ENCODE results near the gene CHRDL2.

The CHRDL2 gene

GRCh38 chr11:74777038-74777437, 45.8 kb upstream of the CHRDL2 start:
- TF ChIP-seq ZNF8 (CRISPR knock-in tag; IDR thresholded peaks at IDR 0.05) (no peak), ZFP3 (CRISPR knock-in tag; IDR thresholded peaks at IDR 0.05) (no peak), TOX (CRISPR knock-in tag; IDR thresholded peaks at IDR 0.05; ENCODE audit: borderline replicate concordance) (no peak), GLIS3 (CRISPR knock-in tag; IDR thresholded peaks at IDR 0.05) (no peak), ZNF70 (CRISPR knock-in tag; IDR thresholded peaks at IDR 0.05) (no peak), TCF4 (CRISPR knock-in tag; IDR thresholded peaks at IDR 0.05; ENCODE audit: borderline replicate concordance) (no peak), CREB5 (CRISPR knock-in tag; IDR thresholded peaks at IDR 0.05; ENCODE audit: low read depth) (no peak), PPARA (CRISPR knock-in tag; IDR thresholded peaks at IDR 0.05; ENCODE audit: borderline replicate concordance) (no peak), CSDC2 (CRISPR knock-in tag; IDR thresholded peaks at IDR 0.05) (no peak), TSHZ2 (CRISPR knock-in tag; IDR thresholded peaks at IDR 0.05) (no peak), BACH2 (CRISPR knock-in tag; IDR thresholded peaks at IDR 0.05; ENCODE audit: borderline replicate concordance) (no peak), OSR1 (CRISPR knock-in tag; IDR thresholded peaks at IDR 0.05) (no peak), RARB (CRISPR knock-in tag; IDR thresholded peaks at IDR 0.05) (no peak), ISL1 (CRISPR knock-in tag; IDR thresholded peaks at IDR 0.05) (no peak), ZC3H10 (CRISPR knock-in tag; IDR thresholded peaks at IDR 0.05) (no peak), PATZ1 (CRISPR knock-in tag; IDR thresholded peaks at IDR 0.05; ENCODE audit: borderline replicate concordance) (no peak), POU6F1 (CRISPR knock-in tag; IDR thresholded peaks at IDR 0.05; ENCODE audit: borderline replicate concordance, low read depth) (no peak)
- ATAC-seq: no peak

GRCh38 chr11:74776546-74776945, 45.3 kb upstream of the CHRDL2 start:
- TF ChIP-seq GLIS3 (CRISPR knock-in tag; IDR thresholded peaks at IDR 0.05): no peak
- TF ChIP-seq ZFP3 (CRISPR knock-in tag; IDR thresholded peaks at IDR 0.05): peak; percentile 64; the same call in 1 of the 2 replicates
- ATAC-seq: no peak

- ATAC-seq: no peak; the same call in 2 of the 3 replicates
- no peak for TF ChIP-seq SNAI2 (CRISPR knock-in tag; IDR thresholded peaks at IDR 0.05)
- TF ChIP-seq OSR1 (CRISPR knock-in tag; IDR thresholded peaks at IDR 0.05): no peak
Measured at GRCh38 chr11:74775762-74776161, 44.5 kb upstream of the CHRDL2 start.

GRCh38 chr11:74773476-74773875, 42.2 kb upstream of the CHRDL2 start:
- TF ChIP-seq ZFP3 (CRISPR knock-in tag; IDR thresholded peaks at IDR 0.05) (no peak), CSRNP3 (CRISPR knock-in tag; IDR thresholded peaks at IDR 0.05) (no peak), OSR1 (CRISPR knock-in tag; IDR thresholded peaks at IDR 0.05) (no peak), ZFP30 (CRISPR knock-in tag; IDR thresholded peaks at IDR 0.05) (no peak), BACH2 (CRISPR knock-in tag; IDR thresholded peaks at IDR 0.05; ENCODE audit: borderline replicate concordance) (no peak), TCF4 (CRISPR knock-in tag; IDR thresholded peaks at IDR 0.05; ENCODE audit: borderline replicate concordance) (no peak), ZNF565 (CRISPR knock-in tag; conservative IDR thresholded peaks at IDR 0.05; ENCODE audit: low read depth) (no peak), PATZ1 (CRISPR knock-in tag; IDR thresholded peaks at IDR 0.05; ENCODE audit: borderline replicate concordance) (no peak)
- ATAC-seq: no peak

Data from SK-N-SH treated with all-trans-retinoic acid at 6 μM for 48 hours (cell line).